SK-N-SH treated with all-trans-retinoic acid at 6 μM for 48 hours (cell line): Measurements from ENCODE around the gene ASAP2.
A peak's percentile ranks its signal among the peaks of the same experiment; 100 is the strongest.

Source experiments
- ATAC-seq: fragments of 200-7000 bp; cut with Tn5 transposase; 3 replicates; pipeline ENCODE4 v1.9.1; 2020; ENCODE audit warnings: mild to moderate bottlenecking, moderate library complexity
- BACH2 ChIP-seq: fragments of 250-450 bp; sonication (Bioruptor Pico); IDR thresholded peaks from 2 replicates; pipeline ENCODE4 v1.9.0; 2021; ENCODE audit warnings: mild to moderate bottlenecking, borderline replicate concordance
- CSDC2 ChIP-seq: fragments of 250-450 bp; sonication (Bioruptor Pico); IDR thresholded peaks from 2 replicates; pipeline ENCODE4 v1.5.0; 2020; ENCODE audit warnings: mild to moderate bottlenecking, moderate library complexity
- GLIS3 ChIP-seq: fragments of 250-450 bp; sonication (Bioruptor Pico); IDR thresholded peaks from 2 replicates; pipeline ENCODE4 v1.5.0; 2020; ENCODE audit warnings: mild to moderate bottlenecking, moderate library complexity
- ISL1 ChIP-seq: fragments of 250-450 bp; sonication (Bioruptor Pico); IDR thresholded peaks from 2 replicates; pipeline ENCODE4 v2.1.2; 2022; ENCODE audit warnings: mild to moderate bottlenecking, moderate library complexity
- OSR1 ChIP-seq: fragments of 250-450 bp; sonication (Bioruptor Pico); IDR thresholded peaks from 2 replicates; pipeline ENCODE4 v1.8.0; 2022; ENCODE audit warnings: moderate library complexity, mild to moderate bottlenecking, inconsistent platforms
- PPARA ChIP-seq: fragments of 250-450 bp; sonication (Bioruptor Pico); IDR thresholded peaks from 2 replicates; pipeline ENCODE4 v1.5.0; 2020; ENCODE audit warnings: mild to moderate bottlenecking, borderline replicate concordance
- RARB ChIP-seq: fragments of 250-450 bp; sonication (Bioruptor Pico); IDR thresholded peaks from 2 replicates; pipeline ENCODE4 v1.8.0; 2021; ENCODE audit warnings: mild to moderate bottlenecking, moderate library complexity
- SNAI2 ChIP-seq: fragments of 250-450 bp; sonication (Bioruptor Pico); IDR thresholded peaks from 2 replicates; pipeline ENCODE4 v1.5.0; 2020; ENCODE audit warnings: mild to moderate bottlenecking, moderate library complexity
- TCF4 ChIP-seq: fragments of 250-450 bp; sonication (Bioruptor Pico); IDR thresholded peaks from 2 replicates; pipeline ENCODE4 v1.8.0; 2021; ENCODE audit warnings: mild to moderate bottlenecking, moderate library complexity, borderline replicate concordance
- TOX ChIP-seq: fragments of 250-450 bp; sonication (Bioruptor Pico); IDR thresholded peaks from 2 replicates; pipeline ENCODE4 v1.8.0; 2021; ENCODE audit warnings: mild to moderate bottlenecking, moderate library complexity, borderline replicate concordance
- ZC3H10 ChIP-seq: fragments of 250-450 bp; sonication (Bioruptor Pico); IDR thresholded peaks from 2 replicates; pipeline ENCODE4 v1.5.1; 2021; ENCODE audit warnings: mild to moderate bottlenecking, moderate library complexity
- ZFP30 ChIP-seq: fragments of 450-650 bp; formaldehyde crosslinking; IDR thresholded peaks from 2 replicates; pipeline ENCODE4 v1.5.0; 2022; ENCODE audit warnings: mild to moderate bottlenecking, moderate library complexity
- ZNF565 ChIP-seq: fragments of 450-650 bp; formaldehyde crosslinking; conservative IDR thresholded peaks from 2 replicates; pipeline ENCODE4 v1.5.0; 2020; ENCODE audit warnings: low read depth, mild to moderate bottlenecking, moderate library complexity
- ZNF70 ChIP-seq: fragments of 450-650 bp; formaldehyde crosslinking; IDR thresholded peaks from 2 replicates; pipeline ENCODE4 v1.5.0; 2020; ENCODE audit warnings: mild to moderate bottlenecking, moderate library complexity
- ZNF8 ChIP-seq: fragments of 450-650 bp; formaldehyde crosslinking; IDR thresholded peaks from 2 replicates; pipeline ENCODE4 v1.5.0; 2020; ENCODE audit warnings: mild to moderate bottlenecking, moderate library complexity
- TF ChIP-seq, protein P1 (sequence below): fragments of 250-450 bp; sonication (Bioruptor Pico); IDR thresholded peaks from 2 replicates; pipeline ENCODE4 v1.8.0; 2020; ENCODE audit warnings: mild to moderate bottlenecking, moderate library complexity, borderline replicate concordance
- TF ChIP-seq, protein P2 (sequence below): fragments of 250-450 bp; sonication (Bioruptor Pico); IDR thresholded peaks from 2 replicates; pipeline ENCODE4 v1.5.1; 2020; ENCODE audit warnings: low read depth, mild to moderate bottlenecking, moderate library complexity
- TF ChIP-seq, protein P3 (sequence below): fragments of 250-450 bp; sonication (Bioruptor Pico); IDR thresholded peaks from 2 replicates; pipeline ENCODE4 v1.8.0; 2021; ENCODE audit warnings: low read depth, mild to moderate bottlenecking, moderate library complexity, borderline replicate concordance
- TF ChIP-seq, protein P4 (sequence below): fragments of 250-450 bp; sonication (Bioruptor Pico); IDR thresholded peaks from 2 replicates; pipeline ENCODE4 v1.5.1; 2021; ENCODE audit warnings: mild to moderate bottlenecking, moderate library complexity
- TF ChIP-seq, protein P5 (sequence below): fragments of 250-450 bp; sonication (Bioruptor Pico); IDR thresholded peaks from 2 replicates; pipeline ENCODE4 v1.5.0; 2020; ENCODE audit warnings: mild to moderate bottlenecking, moderate library complexity

Gene ASAP2

DNA sequence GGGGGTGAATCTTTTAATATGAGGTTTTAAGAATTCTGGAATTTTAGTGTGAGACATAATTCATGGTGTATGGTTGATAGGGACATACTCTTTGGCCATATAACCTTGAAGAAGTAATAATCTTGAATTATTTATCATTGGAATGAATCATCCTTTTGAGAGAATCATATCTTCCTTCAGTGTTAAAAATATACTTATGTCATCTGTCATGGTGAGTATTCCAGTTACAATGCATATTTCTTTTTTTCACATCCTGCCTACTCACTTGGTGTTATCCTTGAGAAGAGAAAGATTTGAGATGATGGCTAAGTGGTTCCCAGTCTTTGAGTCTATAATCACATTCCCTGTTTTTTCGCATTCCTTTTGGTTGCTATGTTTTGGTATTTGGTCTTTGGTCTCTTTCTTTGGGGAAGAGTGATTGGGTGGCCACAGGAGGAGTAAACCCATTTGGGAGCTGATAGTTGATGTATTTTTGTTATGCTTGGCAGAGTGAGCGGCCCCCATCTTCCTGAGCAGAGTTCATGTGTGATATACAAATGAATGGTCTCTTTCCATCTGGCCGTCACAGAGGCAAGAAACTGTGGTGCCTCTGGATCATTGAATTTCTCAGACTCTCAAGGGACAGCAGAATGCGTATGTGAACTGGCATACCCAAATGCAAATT lies 21.6 kb downstream of the ASAP2 start (continued):
- TF ChIP-seq, protein P1, sequence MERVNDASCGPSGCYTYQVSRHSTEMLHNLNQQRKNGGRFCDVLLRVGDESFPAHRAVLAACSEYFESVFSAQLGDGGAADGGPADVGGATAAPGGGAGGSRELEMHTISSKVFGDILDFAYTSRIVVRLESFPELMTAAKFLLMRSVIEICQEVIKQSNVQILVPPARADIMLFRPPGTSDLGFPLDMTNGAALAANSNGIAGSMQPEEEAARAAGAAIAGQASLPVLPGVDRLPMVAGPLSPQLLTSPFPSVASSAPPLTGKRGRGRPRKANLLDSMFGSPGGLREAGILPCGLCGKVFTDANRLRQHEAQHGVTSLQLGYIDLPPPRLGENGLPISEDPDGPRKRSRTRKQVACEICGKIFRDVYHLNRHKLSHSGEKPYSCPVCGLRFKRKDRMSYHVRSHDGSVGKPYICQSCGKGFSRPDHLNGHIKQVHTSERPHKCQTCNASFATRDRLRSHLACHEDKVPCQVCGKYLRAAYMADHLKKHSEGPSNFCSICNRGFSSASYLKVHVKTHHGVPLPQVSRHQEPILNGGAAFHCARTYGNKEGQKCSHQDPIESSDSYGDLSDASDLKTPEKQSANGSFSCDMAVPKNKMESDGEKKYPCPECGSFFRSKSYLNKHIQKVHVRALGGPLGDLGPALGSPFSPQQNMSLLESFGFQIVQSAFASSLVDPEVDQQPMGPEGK (CRISPR knock-in tag), result 0 out of 2 replicates have a peak, but pooled peaks have one; percentile 69
- peak; percentile 73 for TF ChIP-seq TOX (CRISPR knock-in tag)
- TF ChIP-seq ZNF70, result no peak
- no peak for TF ChIP-seq ZNF8 (CRISPR knock-in tag)
- TF ChIP-seq, protein P2, sequence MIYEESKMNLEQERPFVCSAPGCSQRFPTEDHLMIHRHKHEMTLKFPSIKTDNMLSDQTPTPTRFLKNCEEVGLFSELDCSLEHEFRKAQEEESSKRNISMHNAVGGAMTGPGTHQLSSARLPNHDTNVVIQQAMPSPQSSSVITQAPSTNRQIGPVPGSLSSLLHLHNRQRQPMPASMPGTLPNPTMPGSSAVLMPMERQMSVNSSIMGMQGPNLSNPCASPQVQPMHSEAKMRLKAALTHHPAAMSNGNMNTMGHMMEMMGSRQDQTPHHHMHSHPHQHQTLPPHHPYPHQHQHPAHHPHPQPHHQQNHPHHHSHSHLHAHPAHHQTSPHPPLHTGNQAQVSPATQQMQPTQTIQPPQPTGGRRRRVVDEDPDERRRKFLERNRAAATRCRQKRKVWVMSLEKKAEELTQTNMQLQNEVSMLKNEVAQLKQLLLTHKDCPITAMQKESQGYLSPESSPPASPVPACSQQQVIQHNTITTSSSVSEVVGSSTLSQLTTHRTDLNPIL (CRISPR knock-in tag), result peak; percentile 76; the same call in 1 of the 2 replicates

DNA sequence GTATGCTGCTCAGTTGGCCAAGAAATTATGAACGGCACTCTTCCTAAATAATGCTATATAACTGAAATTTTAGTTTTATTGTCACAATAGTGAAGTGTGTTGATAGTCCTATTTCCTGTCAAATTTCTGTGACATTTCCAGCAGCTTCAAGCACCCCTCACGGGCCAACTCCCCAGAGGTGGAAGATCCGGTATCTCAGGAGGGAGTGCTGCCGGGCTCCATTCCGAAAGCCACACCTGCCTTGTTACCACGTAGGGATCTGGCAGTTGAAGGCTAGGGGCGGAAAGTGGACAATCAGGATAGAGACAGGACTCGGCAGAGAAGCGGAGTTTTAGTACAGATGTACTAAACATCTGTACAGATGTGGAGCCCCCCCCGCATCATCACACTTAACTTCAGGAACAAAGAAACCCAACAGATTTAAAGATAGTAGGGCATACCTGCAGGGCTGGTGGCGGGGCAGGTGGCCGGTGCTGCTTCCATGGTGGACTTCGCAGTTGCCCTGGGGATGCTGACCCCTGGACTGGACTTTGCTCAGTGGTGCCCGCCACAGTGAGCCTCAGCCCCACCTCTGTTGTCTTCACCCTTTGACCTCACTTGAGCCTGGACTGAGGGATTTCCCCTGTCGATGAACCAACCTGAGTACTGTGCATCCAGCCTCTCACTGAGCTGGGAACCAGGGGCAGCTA lies 22.3 kb downstream of the ASAP2 start:
- no peak for TF ChIP-seq OSR1
- TF ChIP-seq, protein P3, sequence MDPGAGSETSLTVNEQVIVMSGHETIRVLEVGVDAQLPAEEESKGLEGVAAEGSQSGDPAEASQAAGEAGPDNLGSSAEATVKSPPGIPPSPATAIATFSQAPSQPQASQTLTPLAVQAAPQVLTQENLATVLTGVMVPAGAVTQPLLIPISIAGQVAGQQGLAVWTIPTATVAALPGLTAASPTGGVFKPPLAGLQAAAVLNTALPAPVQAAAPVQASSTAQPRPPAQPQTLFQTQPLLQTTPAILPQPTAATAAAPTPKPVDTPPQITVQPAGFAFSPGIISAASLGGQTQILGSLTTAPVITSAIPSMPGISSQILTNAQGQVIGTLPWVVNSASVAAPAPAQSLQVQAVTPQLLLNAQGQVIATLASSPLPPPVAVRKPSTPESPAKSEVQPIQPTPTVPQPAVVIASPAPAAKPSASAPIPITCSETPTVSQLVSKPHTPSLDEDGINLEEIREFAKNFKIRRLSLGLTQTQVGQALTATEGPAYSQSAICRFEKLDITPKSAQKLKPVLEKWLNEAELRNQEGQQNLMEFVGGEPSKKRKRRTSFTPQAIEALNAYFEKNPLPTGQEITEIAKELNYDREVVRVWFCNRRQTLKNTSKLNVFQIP (CRISPR knock-in tag), result no peak
- no peak for TF ChIP-seq ZNF8 (CRISPR knock-in tag)
- TF ChIP-seq TCF4 (CRISPR knock-in tag), result no peak
- TF ChIP-seq PPARA (CRISPR knock-in tag), result no peak
- TF ChIP-seq, protein P4, sequence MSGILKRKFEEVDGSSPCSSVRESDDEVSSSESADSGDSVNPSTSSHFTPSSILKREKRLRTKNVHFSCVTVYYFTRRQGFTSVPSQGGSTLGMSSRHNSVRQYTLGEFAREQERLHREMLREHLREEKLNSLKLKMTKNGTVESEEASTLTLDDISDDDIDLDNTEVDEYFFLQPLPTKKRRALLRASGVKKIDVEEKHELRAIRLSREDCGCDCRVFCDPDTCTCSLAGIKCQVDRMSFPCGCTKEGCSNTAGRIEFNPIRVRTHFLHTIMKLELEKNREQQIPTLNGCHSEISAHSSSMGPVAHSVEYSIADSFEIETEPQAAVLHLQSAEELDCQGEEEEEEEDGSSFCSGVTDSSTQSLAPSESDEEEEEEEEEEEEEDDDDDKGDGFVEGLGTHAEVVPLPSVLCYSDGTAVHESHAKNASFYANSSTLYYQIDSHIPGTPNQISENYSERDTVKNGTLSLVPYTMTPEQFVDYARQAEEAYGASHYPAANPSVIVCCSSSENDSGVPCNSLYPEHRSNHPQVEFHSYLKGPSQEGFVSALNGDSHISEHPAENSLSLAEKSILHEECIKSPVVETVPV, result no peak
- no peak for TF ChIP-seq ZFP30
- no peak for TF ChIP-seq ISL1
- no peak for TF ChIP-seq TOX (CRISPR knock-in tag)
- no peak for TF ChIP-seq RARB
- TF ChIP-seq, protein P5, sequence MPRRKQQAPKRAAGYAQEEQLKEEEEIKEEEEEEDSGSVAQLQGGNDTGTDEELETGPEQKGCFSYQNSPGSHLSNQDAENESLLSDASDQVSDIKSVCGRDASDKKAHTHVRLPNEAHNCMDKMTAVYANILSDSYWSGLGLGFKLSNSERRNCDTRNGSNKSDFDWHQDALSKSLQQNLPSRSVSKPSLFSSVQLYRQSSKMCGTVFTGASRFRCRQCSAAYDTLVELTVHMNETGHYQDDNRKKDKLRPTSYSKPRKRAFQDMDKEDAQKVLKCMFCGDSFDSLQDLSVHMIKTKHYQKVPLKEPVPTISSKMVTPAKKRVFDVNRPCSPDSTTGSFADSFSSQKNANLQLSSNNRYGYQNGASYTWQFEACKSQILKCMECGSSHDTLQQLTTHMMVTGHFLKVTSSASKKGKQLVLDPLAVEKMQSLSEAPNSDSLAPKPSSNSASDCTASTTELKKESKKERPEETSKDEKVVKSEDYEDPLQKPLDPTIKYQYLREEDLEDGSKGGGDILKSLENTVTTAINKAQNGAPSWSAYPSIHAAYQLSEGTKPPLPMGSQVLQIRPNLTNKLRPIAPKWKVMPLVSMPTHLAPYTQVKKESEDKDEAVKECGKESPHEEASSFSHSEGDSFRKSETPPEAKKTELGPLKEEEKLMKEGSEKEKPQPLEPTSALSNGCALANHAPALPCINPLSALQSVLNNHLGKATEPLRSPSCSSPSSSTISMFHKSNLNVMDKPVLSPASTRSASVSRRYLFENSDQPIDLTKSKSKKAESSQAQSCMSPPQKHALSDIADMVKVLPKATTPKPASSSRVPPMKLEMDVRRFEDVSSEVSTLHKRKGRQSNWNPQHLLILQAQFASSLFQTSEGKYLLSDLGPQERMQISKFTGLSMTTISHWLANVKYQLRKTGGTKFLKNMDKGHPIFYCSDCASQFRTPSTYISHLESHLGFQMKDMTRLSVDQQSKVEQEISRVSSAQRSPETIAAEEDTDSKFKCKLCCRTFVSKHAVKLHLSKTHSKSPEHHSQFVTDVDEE (CRISPR knock-in tag), result no peak
- TF ChIP-seq BACH2, result no peak
- no peak for TF ChIP-seq GLIS3 (CRISPR knock-in tag)
- ATAC-seq, result no peak

DNA sequence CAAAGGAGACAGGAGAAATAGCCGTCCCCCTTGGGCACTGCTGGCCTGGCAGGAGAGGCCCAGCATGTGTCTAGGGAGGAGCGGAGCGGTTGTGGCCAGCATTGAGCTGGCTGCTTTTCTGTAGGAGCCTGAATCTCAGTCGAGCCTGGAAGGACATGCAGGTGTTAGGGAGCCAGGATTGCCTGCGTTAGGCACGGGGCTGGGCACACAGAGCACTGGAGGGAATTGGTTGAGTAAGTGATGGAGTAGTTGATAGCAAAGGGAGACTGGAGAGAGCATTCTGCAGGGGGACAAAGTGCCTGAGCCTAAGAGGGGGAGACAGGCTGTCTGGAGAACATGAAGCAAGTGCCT lies 22.8 kb downstream of the ASAP2 start:
- no peak for ATAC-seq
- TF ChIP-seq, protein P1 (CRISPR knock-in tag), result no peak
- no peak for TF ChIP-seq GLIS3 (CRISPR knock-in tag)
- TF ChIP-seq ZNF70, result no peak
- TF ChIP-seq ZNF565, result no peak
- TF ChIP-seq PPARA (CRISPR knock-in tag), result no peak
- no peak for TF ChIP-seq SNAI2 (CRISPR knock-in tag)
- TF ChIP-seq CSDC2, result no peak
- TF ChIP-seq, protein P3 (CRISPR knock-in tag), result no peak
- TF ChIP-seq, protein P5 (CRISPR knock-in tag), result no peak
- TF ChIP-seq ISL1, result no peak
- no peak for TF ChIP-seq ZC3H10
